ENCODE results near the gene SPTBN4. TPM values are rescaled to one million over a fixed set of nuclear protein-coding genes. Genes with fewer than 3 reads are reported as not detected.
"Not testable (repeated sequence)": the region's sequence is repeated elsewhere in the genome, so short reads cannot be mapped to it uniquely, and the experiment has no call there.

SPTBN4 gene
- polyA plus RNA-seq, 3 donors = 0.65 to 1.8 (median 1.4) TPM

DNA sequence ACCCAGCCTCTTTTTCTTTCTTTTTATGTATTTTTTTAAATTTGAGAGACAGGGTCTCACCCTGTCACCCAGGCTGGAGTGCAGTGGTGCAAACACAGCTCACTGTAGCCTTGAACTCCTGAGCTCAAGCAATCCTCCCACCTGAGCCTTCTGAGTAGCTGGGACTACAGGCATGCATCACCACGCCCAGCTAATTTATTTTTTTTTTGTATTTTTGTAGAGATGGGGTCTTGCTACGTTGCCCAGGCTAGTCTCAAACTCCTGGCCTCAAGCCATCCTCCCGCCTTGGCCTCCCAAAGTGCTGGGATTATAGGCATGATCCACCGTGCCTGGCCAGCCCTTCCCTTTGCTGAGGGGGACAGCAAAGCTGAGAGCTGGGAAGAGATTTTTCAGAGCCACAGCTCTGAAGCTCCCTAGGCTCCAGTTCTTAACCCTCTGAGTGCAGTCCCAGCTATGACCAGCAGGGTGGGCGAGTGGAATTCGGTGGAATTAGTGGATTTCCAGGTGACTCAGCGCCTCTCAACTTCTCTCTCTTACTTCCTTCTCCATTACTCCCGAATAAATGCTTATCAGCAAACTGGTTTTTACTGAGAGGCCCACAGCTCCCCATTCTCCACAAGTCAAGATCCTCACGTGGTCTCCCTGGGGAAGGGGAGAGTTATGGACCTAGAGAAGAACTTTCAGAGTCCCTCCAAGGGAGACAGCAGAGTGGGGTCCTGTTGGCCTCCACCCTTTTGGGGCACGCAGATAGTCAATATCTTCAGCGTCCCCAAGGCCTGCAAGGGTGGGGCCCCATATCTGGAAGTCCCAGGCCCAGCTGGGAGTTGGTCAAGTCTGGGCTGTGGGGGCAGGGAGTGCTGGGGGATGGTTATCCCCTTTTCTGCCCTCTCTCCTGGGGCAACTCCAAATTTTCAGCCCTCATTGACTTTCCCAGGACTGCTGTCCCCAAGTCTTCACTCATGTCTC, 2.5 kb upstream of the SPTBN4 start:
- DNase-seq (ENCODE audit: low read depth in 3 of 3, low spot score in 2 of 3) = peak in 2 of 3 donors; percentile 48 to 81

- DNase-seq (ENCODE audit: low read depth in 3 of 3, low spot score in 2 of 3) = no peak
These were observed 1.7 kb upstream of the SPTBN4 start for GRCh38 chr19:40465025-40465556.

DNA sequence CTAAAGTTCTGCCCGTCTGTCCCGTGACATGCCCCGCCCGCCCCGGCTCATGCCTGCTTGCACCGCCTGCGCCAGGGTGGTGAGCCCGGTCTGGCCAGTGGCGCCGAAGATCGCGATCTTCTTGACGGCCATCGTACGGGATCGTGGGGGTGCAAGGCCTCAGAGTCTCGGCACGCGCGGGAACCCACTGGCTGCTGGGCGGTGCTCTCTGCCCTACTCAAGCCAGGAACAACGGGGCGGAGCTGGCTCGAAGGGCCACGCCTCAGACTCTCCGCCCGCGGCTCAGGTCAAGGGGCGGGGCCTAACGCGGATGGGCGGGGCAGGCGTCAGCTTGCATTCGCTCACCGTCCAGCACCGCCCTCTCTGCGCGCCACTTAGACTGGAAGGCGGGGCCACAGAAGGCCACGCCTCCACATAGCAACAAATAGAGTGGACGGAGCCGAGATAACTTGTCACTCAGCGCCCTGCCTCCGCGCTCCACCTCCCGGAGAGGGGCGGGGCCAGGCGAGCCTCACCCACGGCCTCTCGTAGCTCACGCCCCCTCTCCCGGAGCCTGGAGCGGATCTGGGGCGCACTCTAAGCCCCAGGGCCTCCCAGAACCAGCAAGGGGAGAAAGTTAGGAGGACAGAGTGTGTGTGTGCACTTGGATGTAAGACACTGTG, 1.1 kb upstream of the SPTBN4 start, which contains the start of gene BLVRB:
Gene BLVRB, minus strand, starts transcription at position 189 of the 662 bp plus-strand sequence. Its CDS starts 57 bp downstream, at position 132.
- DNase-seq (ENCODE audit: low read depth in 3 of 3, low spot score in 2 of 3) = peak; percentile 96 to 99 (median 99)

GRCh38 chr19:40466219-40466984, 399 bp upstream of the SPTBN4 start:
- no peak for DNase-seq (ENCODE audit: low read depth in 3 of 3, low spot score in 2 of 3)

DNA sequence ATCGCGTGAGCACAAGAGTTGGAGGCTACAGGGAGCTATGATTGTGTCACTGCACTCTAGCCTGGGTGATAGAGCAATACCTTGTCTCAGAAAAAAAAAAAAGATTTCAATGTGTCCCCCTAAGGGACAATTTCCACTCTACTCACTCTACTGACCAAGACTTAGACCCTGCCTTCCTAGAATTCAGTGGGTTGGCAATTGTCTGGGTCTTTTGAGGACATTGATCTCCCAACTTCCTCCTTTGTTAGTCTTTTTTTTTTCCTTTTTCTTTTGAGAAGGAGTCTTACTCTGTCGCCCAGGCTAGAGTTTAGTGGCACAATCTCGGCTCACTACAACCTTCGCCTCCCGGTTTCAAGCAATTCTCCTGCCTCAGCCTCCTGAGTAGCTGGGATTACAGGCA, 2.2 kb downstream of the SPTBN4 start:
- no peak for DNase-seq (ENCODE audit: low read depth in 3 of 3, low spot score in 2 of 3)

DNA sequence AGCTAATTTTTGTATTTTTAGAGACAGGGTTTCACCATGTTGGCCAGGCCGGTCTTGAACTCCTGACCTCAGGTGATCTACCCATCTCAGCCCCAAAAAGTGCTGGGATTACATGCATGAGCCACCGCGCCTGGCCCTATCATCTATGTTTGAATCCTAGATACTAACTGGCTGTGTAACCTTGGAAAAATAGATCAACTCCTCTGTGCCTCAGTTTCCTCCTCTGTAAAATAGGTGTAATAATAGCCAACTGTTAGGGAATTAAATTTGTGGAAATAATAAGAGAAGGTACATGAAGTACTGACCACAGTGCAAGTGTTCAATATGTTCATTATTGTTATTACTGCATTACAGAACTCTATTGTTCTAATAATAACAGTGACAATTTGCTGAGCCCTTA, 4.3 kb downstream of the SPTBN4 start:
- no peak for DNase-seq (ENCODE audit: low read depth in 3 of 3, low spot score in 2 of 3)

- no peak for DNase-seq (ENCODE audit: low read depth in 3 of 3, low spot score in 2 of 3)
These were observed 5.7 kb downstream of the SPTBN4 start for GRCh38 chr19:40472516-40472915.

DNA sequence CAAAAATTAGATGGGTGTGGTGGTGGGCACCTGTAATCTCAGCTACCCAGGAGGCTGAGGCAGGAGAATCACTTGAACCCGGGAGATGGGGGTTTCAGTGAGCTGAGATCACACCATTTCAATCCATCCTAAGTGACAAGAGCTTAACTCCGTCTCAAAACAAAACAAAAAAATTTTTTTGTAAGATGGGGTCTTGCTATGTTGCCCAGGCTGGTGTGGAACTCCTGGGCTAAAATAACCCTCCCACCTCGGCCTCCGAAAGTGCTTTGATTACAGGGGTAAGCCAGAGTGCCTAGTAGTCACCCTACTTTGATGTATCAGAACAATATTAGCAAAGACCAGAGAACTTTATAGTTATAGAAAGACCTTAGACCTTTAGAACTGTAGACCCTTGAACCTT, 7.9 kb downstream of the SPTBN4 start:
- no peak for DNase-seq (ENCODE audit: low read depth in 3 of 3, low spot score in 2 of 3)

- DNase-seq (ENCODE audit: low read depth in 3 of 3, low spot score in 2 of 3) = not testable (repeated sequence)
These were observed 9.3 kb downstream of the SPTBN4 start for GRCh38 chr19:40475878-40476644.

- no peak for DNase-seq (ENCODE audit: low read depth in 3 of 3, low spot score in 2 of 3)
These were observed 19.2 kb downstream of the SPTBN4 start for GRCh38 chr19:40486017-40486416.

GRCh38 chr19:40489882-40490230, 23.1 kb downstream of the SPTBN4 start:
- no peak for DNase-seq (ENCODE audit: low read depth in 3 of 3, low spot score in 2 of 3)

DNA sequence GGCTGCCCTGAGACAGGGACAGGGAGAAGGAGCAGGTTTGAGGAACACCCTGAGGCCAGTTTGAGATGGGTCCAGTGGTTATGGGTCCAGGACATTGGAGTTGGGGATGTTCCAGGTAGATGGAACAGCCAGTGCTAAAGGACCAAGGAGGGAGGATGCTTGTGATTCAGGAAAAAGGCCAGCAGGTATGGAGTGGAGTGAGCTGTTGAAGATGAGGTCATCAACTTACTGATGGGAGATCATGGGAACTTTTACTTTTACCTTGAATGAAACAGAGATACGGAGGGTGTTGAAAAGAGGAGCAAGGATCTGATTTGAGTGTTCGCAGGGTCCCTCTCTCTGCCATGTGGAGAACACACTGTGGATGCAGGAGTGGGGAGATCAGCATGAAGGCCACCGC, 25.5 kb downstream of the SPTBN4 start:
- no peak for DNase-seq (ENCODE audit: low read depth in 3 of 3, low spot score in 2 of 3)

DNA sequence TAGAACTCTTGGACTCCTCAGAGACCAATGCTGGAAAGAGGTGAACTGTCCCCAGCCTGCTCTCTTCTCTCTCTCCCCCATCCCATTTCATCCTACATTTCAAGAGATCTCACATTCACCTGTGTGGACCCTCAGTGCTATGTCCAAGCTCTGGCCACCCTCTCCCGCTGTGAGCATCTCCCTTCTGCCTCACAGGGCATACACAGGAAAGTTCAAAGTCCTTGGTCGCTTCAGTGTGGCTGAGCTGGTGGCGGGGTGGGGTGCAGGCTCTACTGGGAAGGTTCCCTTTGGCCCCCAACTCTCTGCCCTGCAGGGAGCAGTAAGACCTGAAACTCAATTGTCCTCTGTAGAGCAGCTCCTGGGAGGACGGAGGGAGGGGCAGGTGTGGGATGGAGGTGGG, 27.0 kb downstream of the SPTBN4 start:
- no peak for DNase-seq (ENCODE audit: low read depth in 3 of 3, low spot score in 2 of 3)

- no peak for DNase-seq (ENCODE audit: low read depth in 3 of 3, low spot score in 2 of 3)
These were observed 27.5 kb downstream of the SPTBN4 start for GRCh38 chr19:40494191-40494838.

DNA sequence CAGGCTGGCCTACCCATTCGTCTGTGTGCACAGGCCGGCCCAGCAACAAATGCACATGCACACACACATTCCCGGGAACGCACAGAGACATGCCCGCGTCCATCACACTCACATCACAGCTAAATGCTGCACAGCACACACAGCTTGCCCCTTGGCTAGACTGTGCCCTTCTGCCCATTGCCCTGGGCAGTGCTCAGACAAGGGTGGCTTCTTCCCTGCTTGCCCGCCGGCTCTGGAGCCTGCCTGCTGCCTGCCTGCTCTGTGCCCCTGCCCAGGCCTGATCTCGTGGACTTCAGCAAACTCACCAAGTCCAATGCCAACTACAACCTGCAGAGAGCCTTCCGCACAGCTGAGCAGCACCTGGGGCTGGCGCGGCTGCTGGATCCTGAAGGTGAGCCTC, 30.4 kb downstream of the SPTBN4 start:
- no peak for DNase-seq (ENCODE audit: low read depth in 3 of 3, low spot score in 2 of 3)

- DNase-seq (ENCODE audit: low read depth in 3 of 3, low spot score in 2 of 3) = no peak
These were observed 32.5 kb downstream of the SPTBN4 start for GRCh38 chr19:40499320-40499719.

GRCh38 chr19:40500678-40501530, 34.1 kb downstream of the SPTBN4 start:
- not testable (repeated sequence) for DNase-seq (ENCODE audit: low read depth in 3 of 3, low spot score in 2 of 3)

GRCh38 chr19:40501599-40501998, 34.8 kb downstream of the SPTBN4 start:
- DNase-seq (ENCODE audit: low read depth in 3 of 3, low spot score in 2 of 3) = no peak

DNA sequence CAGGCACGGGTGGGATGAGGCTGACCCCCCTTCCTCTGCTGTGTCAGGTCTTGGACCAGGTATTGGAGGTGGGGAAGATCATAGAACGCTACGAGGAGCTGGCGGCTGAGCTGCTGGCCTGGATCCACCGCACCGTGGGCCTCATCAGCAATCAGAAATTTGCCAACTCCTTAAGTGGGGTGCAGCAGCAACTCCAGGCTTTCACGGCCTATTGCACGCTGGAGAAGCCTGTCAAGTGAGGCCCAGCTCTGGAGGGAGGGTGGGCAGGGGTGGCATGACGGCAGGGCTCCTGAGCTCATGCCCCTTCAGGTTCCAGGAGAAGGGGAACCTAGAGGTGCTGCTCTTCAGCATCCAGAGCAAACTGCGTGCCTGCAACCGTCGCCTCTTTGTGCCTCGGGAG, 35.3 kb downstream of the SPTBN4 start:
- DNase-seq (ENCODE audit: low read depth in 3 of 3, low spot score in 2 of 3) = no peak
